Liver (tissue), 9 donors: ENCODE results near the gene GIT2. TPM values are rescaled to one million over a fixed set of nuclear protein-coding genes. Genes with fewer than 3 reads are reported as not detected.
A peak's percentile ranks its signal among the peaks of the same experiment; 100 is the strongest.
"Not testable (repeated sequence)": the region's sequence is repeated elsewhere in the genome, so short reads cannot be mapped to it uniquely, and the experiment has no call there.

ENCODE experiments used
- DNase-seq: peaks from one replicate; pipeline ENCODE4 v3.0.0-alpha.2; 2017; ENCODE audit warnings: low spot score
- H3K27ac ChIP-seq, 2 donors: one replicate each; pipeline ENCODE4 v1.7.0; 2013; ENCODE audit warnings: inconsistent platforms in 2 of 2, low read length in 2 of 2, control low read depth in 1 of 2, low read depth in 1 of 2, mild to moderate bottlenecking in 1 of 2
- H3K27me3 ChIP-seq, 4 donors: one replicate each; pipeline versions ENCODE4 v1.6.1 to v1.7.0; 2013; ENCODE audit warnings: low read length in 3 of 4, inconsistent platforms in 1 of 4, mild to moderate bottlenecking in 1 of 4, moderate library complexity in 1 of 4; ENCODE audit not compliant: control insufficient read depth in 4 of 4, insufficient read depth in 4 of 4
- H3K36me3 ChIP-seq, 4 donors: one replicate each; pipeline versions ENCODE4 v1.6.1 to v1.7.0; 2013; ENCODE audit warnings: low read length in 3 of 4, mild to moderate bottlenecking in 3 of 4, low read depth in 1 of 4, moderate library complexity in 1 of 4; ENCODE audit not compliant: control insufficient read depth in 4 of 4, insufficient read depth in 3 of 4
- H3K4me1 ChIP-seq, 4 donors: one replicate each; pipeline versions ENCODE4 v1.6.1 to v1.7.0; 2013; ENCODE audit warnings: low read length in 3 of 4, mild to moderate bottlenecking in 3 of 4, moderate library complexity in 1 of 4; ENCODE audit not compliant: control insufficient read depth in 4 of 4, insufficient read depth in 4 of 4
- H3K4me3 ChIP-seq, 3 donors: one replicate each; pipeline versions ENCODE4 v1.6.1 to v1.7.0; 2013; ENCODE audit warnings: low read length in 3 of 3, control low read depth in 1 of 3, low read depth in 1 of 3, mild to moderate bottlenecking in 1 of 3
- H3K9ac ChIP-seq, 2 donors: one replicate each; pipeline ENCODE4 v1.7.0; 2013; ENCODE audit warnings: low read length in 2 of 2, mild to moderate bottlenecking in 2 of 2, moderate library complexity in 2 of 2, control low read depth in 1 of 2, low read depth in 1 of 2
- H3K9me3 ChIP-seq, 4 donors: one replicate each; pipeline versions ENCODE4 v1.6.1 to v1.7.0; 2013; ENCODE audit warnings: low read length in 3 of 4; ENCODE audit not compliant: control insufficient read depth in 4 of 4
- EGR1 ChIP-seq, 2 donors: IDR thresholded peaks; 2 replicates each; pipeline ENCODE4 v1.6.1; 2016 to 2018; ENCODE audit warnings: antibody characterized with exemption in 2 of 2, low read depth in 2 of 2
- FOXA1 ChIP-seq: IDR thresholded peaks from 2 replicates; pipeline ENCODE4 v1.6.1; 2016; ENCODE audit warnings: antibody characterized with exemption
- FOXA2 ChIP-seq: IDR thresholded peaks from 2 replicates; pipeline ENCODE4 v1.6.1; 2016; ENCODE audit warnings: antibody characterized with exemption
- HNF4A ChIP-seq, 2 donors: conservative IDR thresholded peaks; 2 replicates each; pipeline ENCODE4 v1.6.1; 2016; ENCODE audit warnings: antibody characterized with exemption in 2 of 2, mild to moderate bottlenecking in 2 of 2
- HNF4G ChIP-seq: IDR thresholded peaks from 2 replicates; pipeline ENCODE4 v1.6.1; 2016; ENCODE audit warnings: antibody characterized with exemption
- NR2F2 ChIP-seq: IDR thresholded peaks from 2 replicates; pipeline ENCODE4 v1.6.1; 2016; ENCODE audit warnings: antibody characterized with exemption
- RAD21 ChIP-seq, 2 donors: IDR thresholded peaks; 2 replicates each; pipeline ENCODE4 v1.6.1; 2016; ENCODE audit warnings: antibody characterized with exemption in 2 of 2, mild to moderate bottlenecking in 2 of 2
- RXRA ChIP-seq, 2 donors: IDR thresholded peaks; 2 replicates each; pipeline ENCODE4 v1.6.1; 2017 to 2018; ENCODE audit warnings: antibody characterized with exemption in 2 of 2, mild to moderate bottlenecking in 1 of 2
- SP1 ChIP-seq: IDR thresholded peaks from 2 replicates; pipeline ENCODE4 v1.6.1; 2018; ENCODE audit warnings: antibody characterized with exemption, mild to moderate bottlenecking
- TAF1 ChIP-seq: conservative IDR thresholded peaks from 2 replicates; pipeline ENCODE4 v1.6.1; 2016; ENCODE audit warnings: antibody characterized with exemption, mild to moderate bottlenecking
- YY1 ChIP-seq: IDR thresholded peaks from 2 replicates; pipeline ENCODE4 v1.6.1; 2016; ENCODE audit warnings: antibody characterized with exemption, mild to moderate bottlenecking
- WGBS: extraction: QIAGEN DNeasy Blood & Tissue Kit; methylation state at CpG from one replicate; pipeline ENCODE4 v1.1.7; 2013; 5-methylcytosine and 5-hydroxymethylcytosine counted together
- polyA plus RNA-seq, 2 donors: library from polyadenylated mRNA; stranded (reverse) in 1 of 2; unstranded in 1 of 2; fragments of 200-250 nt in 1 of 2; fragments of >200 nt in 1 of 2; fragmentation: Nextera tagmentation in 1 of 2; extraction: Ambion mirVana in 1 of 2; gene quantifications; one replicate each; pipeline versions ENCODE4 v1.2.1 to v1.2.3, GENCODE V29; 2013 to 2015
- total RNA-seq, 2 donors: library from RNA; depleted of rRNA; stranded (reverse); fragments of >200 nt; gene quantifications; one replicate each; pipeline ENCODE4 v1.2.3, GENCODE V29; 2014
- TF ChIP-seq, protein P1 (sequence below): IDR thresholded peaks from 2 replicates; pipeline ENCODE4 v1.6.1; 2016; ENCODE audit warnings: antibody characterized with exemption
- TF ChIP-seq, protein P2 (sequence below): IDR thresholded peaks from 2 replicates; pipeline ENCODE4 v1.6.1; 2016; ENCODE audit warnings: antibody characterized with exemption, mild to moderate bottlenecking
- TF ChIP-seq, protein P3 (sequence below): IDR thresholded peaks from 2 replicates; pipeline ENCODE4 v1.6.1; 2016; ENCODE audit warnings: antibody characterized with exemption
- TF ChIP-seq, protein P4 (sequence below): IDR thresholded peaks from 2 replicates; pipeline ENCODE4 v1.6.1; 2016; ENCODE audit warnings: antibody characterized with exemption
- donor health status: healthy.
- donor health status: healthy.
- donor health status: healthy.
- donor health status: healthy.
- donor health status: healthy.

Gene GIT2
- total and polyA plus RNA-seq, 4 donors = 6.7 to 30.4 (median 16.7) TPM

DNA sequence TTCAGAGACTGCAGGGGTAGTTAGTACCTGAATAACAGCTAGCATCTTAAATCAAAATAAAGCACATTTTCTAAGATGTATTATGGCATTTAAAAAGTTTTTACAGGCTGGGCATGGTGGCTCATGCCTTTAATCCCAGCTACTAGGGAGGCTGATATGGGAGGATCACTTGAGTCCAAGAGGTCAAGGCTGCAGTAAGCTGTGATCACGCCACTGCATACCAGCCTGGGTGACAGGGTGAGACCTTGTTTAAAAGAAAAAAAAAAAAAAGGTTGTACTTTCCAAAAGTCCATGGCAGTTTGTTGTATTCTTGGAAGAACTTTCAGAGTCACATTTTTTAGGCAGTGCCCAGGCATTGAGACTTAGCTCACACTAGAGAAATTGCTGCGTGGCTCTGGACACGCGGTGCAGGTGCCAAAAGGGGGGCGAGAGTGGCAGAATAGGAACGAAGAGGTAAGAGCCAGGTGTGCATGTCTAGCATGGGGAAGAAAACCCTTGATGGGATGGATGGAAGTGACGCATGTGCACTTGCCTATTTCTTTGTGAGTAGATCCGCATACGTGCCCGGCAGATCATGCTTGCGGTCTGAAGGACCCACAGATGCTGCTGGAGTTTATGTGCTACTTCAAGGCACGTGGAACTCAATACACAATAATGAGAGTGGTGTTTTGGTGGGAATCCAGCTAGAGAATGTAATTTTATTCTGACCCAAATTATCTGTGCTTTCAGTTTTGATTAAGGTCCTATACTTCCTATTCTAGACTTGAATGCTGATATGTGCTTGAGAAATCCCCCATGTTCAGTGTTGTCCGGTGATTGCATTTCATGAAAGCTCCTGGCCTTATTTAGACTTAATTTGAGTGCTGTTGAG is 14.9 kb upstream of the GIT2 start:
- no peaks in the 10 kb centered on the region for H3K9me3 ChIP-seq
- DNase-seq = no peak
- H3K27ac ChIP-seq = peak overlapping the region in 1 of 2 donors; percentile 88
- no peaks in the 10 kb centered on the region for H3K27me3 ChIP-seq
- H3K4me3 ChIP-seq = no peak overlapping the region
- peaks cover 2 to 5% (median 5%) of the 10 kb centered on the region in 4 donors for H3K36me3 ChIP-seq
- H3K9ac ChIP-seq = peak overlapping the region in 1 of 2 donors; percentile 22
- 80% methylated on average over 13 of the region's 13 CpGs for WGBS
- TF ChIP-seq HNF4A (conservative IDR thresholded peaks at IDR 0.05) (peak; percentile 40 to 45), NR2F2 (no peak), TAF1 (no peak), RXRA (IDR thresholded peaks at IDR 0.05) (peak in 1 of 2 donors; percentile 27)
- TF ChIP-seq, protein P1, sequence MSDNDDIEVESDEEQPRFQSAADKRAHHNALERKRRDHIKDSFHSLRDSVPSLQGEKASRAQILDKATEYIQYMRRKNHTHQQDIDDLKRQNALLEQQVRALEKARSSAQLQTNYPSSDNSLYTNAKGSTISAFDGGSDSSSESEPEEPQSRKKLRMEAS = no peak
- peaks cover 3 to 29% (median 20%) of the 10 kb centered on the region in 4 donors for H3K4me1 ChIP-seq

DNA sequence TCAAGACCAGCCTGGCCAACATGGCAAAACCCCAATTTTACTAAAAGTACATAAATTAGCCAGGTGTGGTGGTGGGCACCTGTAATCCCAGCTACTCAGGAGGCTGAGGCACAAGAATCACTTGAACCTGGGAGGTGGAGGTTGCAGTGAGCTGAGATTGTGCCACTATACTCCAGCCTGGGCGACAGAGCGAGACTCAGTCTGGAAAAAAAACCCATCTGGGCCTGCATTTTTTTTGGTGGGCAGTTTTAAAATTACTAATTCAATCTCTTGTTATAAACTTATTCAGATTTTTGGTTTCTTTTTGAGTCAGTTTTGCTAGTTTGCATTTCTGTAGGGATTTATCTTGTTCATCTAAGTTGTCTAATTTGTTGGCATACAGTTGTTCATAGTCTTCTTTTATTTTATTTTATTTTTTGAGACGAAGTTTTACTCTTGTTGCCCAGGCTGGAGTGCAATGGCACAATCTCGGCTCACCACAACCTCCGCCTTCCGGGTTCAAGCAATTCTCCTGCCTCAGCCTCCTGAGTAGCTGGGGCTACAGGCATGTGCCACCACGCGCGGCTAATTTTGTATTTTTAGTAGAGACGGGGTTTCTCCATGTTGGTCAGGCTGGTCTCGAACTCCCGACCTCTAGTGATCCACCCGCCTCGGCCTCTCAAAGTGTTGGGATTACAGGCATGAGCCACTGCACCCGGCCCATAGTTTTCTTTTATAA is 12.7 kb upstream of the GIT2 start:
- H3K27me3 ChIP-seq, H3K36me3 ChIP-seq, H3K27ac ChIP-seq, H3K9ac ChIP-seq, DNase-seq, H3K9me3 ChIP-seq, H3K4me3 ChIP-seq: not testable (repeated sequence)
- 95% methylated on average over 15 of the region's 15 CpGs for WGBS
- peaks cover 3 to 35% (median 24%) of the 10 kb centered on the region in 4 donors for H3K4me1 ChIP-seq

DNA sequence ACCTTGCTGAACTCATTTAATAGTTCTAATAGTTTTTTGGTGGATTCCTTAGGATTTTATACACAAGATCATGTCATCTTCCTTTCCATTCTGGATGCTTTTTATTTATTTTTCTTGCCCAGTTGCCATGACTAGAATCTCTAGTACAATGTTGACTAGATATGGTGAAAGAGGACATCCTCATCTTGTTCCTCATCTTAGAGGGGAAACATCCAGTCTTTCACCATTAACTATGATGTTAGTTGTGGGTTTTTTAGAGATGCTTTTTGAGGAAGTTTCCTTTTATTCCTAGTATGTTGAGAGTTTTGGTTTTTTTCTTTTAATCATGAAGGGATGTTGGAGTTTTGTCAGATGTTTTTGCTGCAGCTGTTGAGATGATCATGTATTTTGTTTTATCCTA is 11.7 kb upstream of the GIT2 start:
- no peaks in the 10 kb centered on the region for H3K27me3 ChIP-seq
- peaks cover 0 to 4% (median 0%) of the 10 kb centered on the region in 4 donors for H3K36me3 ChIP-seq
- DNase-seq = no peak
- TF ChIP-seq, protein P2, sequence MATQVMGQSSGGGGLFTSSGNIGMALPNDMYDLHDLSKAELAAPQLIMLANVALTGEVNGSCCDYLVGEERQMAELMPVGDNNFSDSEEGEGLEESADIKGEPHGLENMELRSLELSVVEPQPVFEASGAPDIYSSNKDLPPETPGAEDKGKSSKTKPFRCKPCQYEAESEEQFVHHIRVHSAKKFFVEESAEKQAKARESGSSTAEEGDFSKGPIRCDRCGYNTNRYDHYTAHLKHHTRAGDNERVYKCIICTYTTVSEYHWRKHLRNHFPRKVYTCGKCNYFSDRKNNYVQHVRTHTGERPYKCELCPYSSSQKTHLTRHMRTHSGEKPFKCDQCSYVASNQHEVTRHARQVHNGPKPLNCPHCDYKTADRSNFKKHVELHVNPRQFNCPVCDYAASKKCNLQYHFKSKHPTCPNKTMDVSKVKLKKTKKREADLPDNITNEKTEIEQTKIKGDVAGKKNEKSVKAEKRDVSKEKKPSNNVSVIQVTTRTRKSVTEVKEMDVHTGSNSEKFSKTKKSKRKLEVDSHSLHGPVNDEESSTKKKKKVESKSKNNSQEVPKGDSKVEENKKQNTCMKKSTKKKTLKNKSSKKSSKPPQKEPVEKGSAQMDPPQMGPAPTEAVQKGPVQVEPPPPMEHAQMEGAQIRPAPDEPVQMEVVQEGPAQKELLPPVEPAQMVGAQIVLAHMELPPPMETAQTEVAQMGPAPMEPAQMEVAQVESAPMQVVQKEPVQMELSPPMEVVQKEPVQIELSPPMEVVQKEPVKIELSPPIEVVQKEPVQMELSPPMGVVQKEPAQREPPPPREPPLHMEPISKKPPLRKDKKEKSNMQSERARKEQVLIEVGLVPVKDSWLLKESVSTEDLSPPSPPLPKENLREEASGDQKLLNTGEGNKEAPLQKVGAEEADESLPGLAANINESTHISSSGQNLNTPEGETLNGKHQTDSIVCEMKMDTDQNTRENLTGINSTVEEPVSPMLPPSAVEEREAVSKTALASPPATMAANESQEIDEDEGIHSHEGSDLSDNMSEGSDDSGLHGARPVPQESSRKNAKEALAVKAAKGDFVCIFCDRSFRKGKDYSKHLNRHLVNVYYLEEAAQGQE = no peak
- TF ChIP-seq TAF1 (no peak), HNF4G (no peak), NR2F2 (no peak), SP1 (no peak), RAD21 (IDR thresholded peaks at IDR 0.05) (no peak), RXRA (IDR thresholded peaks at IDR 0.05) (no peak), HNF4A (conservative IDR thresholded peaks at IDR 0.05) (no peak), EGR1 (IDR thresholded peaks at IDR 0.05; ENCODE audit: low read depth in 2 of 2) (no peak), FOXA2 (no peak), FOXA1 (no peak), YY1 (no peak)
- TF ChIP-seq, protein P3, sequence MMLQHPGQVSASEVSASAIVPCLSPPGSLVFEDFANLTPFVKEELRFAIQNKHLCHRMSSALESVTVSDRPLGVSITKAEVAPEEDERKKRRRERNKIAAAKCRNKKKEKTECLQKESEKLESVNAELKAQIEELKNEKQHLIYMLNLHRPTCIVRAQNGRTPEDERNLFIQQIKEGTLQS = no peak
- TF ChIP-seq, protein P4, sequence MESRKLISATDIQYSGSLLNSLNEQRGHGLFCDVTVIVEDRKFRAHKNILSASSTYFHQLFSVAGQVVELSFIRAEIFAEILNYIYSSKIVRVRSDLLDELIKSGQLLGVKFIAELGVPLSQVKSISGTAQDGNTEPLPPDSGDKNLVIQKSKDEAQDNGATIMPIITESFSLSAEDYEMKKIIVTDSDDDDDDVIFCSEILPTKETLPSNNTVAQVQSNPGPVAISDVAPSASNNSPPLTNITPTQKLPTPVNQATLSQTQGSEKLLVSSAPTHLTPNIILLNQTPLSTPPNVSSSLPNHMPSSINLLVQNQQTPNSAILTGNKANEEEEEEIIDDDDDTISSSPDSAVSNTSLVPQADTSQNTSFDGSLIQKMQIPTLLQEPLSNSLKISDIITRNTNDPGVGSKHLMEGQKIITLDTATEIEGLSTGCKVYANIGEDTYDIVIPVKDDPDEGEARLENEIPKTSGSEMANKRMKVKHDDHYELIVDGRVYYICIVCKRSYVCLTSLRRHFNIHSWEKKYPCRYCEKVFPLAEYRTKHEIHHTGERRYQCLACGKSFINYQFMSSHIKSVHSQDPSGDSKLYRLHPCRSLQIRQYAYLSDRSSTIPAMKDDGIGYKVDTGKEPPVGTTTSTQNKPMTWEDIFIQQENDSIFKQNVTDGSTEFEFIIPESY = no peak
- TF ChIP-seq, protein P1 = no peak
- no peaks in the 10 kb centered on the region for H3K9me3 ChIP-seq
- H3K4me1 ChIP-seq = peaks cover 3 to 34% (median 24%) of the 10 kb centered on the region in 4 donors
- no peak overlapping the region for H3K9ac ChIP-seq
- H3K4me3 ChIP-seq = no peak overlapping the region
- H3K27ac ChIP-seq = no peak overlapping the region
